Breast epithelium (tissue), 3 donors: ENCODE measurements around the gene CDK16.

Experiments used
- POLR2A ChIP-seq: fragments of 450-650 bp; IDR thresholded peaks from one replicate; pipeline ENCODE4 v1.6.1; 2016; ENCODE audit warnings: antibody characterized with exemption, mild to moderate bottlenecking, moderate library complexity
- POLR2AphosphoS5 ChIP-seq, 3 donors: sonication (generic); formaldehyde crosslinking; IDR thresholded peaks; one replicate each; pipeline ENCODE4 v1.6.1; 2017; ENCODE audit warnings: antibody characterized with exemption in 3 of 3
- TF ChIP-seq, protein P1 (sequence below), 3 donors: fragments of 450-650 bp; IDR thresholded peaks; one replicate each; pipeline ENCODE4 v1.5.1; 2016 to 2017; ENCODE audit warnings: antibody characterized with exemption in 3 of 3, mild to moderate bottlenecking in 3 of 3, moderate library complexity in 3 of 3

DNA sequence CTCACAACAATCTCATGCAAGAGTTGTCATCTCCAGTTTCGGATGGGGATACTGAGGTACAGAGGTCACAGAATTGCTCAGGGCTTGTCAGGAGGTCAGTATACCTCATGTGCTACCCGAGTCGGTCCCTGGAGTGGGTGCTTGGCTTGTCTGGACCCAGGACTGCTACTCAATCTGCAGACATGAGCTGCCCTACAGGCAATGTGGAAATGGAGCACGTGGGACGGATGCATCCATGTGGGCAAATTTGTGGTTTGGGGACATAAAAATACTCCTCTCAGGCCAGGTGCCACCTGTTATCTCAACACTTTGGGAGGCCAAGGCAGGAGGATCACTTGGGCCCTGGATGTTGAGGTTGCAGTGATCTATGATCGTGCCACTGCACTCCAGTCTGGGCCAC lies 30.1 kb downstream of the CDK16 start:
- TF ChIP-seq, protein P1, sequence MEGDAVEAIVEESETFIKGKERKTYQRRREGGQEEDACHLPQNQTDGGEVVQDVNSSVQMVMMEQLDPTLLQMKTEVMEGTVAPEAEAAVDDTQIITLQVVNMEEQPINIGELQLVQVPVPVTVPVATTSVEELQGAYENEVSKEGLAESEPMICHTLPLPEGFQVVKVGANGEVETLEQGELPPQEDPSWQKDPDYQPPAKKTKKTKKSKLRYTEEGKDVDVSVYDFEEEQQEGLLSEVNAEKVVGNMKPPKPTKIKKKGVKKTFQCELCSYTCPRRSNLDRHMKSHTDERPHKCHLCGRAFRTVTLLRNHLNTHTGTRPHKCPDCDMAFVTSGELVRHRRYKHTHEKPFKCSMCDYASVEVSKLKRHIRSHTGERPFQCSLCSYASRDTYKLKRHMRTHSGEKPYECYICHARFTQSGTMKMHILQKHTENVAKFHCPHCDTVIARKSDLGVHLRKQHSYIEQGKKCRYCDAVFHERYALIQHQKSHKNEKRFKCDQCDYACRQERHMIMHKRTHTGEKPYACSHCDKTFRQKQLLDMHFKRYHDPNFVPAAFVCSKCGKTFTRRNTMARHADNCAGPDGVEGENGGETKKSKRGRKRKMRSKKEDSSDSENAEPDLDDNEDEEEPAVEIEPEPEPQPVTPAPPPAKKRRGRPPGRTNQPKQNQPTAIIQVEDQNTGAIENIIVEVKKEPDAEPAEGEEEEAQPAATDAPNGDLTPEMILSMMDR (IDR thresholded peaks at IDR 0.05), result no peak
- TF ChIP-seq POLR2AphosphoS5 (IDR thresholded peaks at IDR 0.05), result no peak
- TF ChIP-seq POLR2A, result no peak
